ENCODE measurements around the gene RAPGEF1.

RAPGEF1 gene

DNA sequence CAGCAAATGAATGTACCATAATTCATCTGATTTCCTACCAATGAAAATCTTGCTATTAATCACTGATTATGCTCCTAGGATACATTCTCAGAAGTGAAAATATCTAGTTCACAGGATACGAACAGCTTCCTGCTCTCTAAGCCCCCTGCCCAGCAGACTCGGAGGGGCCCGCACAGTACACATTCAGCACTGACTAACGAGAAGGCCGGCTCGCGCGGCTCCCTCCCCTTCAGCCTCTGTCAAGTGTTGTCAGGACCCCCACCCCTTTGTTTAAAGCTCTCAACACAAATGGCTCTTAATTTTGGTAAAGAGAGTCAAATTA is 112.6 kb downstream of the RAPGEF1 start:
- no peak for DNase-seq (ENCODE audit: low read depth)
- TF ChIP-seq MYC (IDR thresholded peaks at IDR 0.05; ENCODE audit: low read depth, low read length), result no peak
- no peak for TF ChIP-seq MAX (IDR thresholded peaks at IDR 0.05; ENCODE audit: low read depth, low read length)
- TF ChIP-seq, protein P1, sequence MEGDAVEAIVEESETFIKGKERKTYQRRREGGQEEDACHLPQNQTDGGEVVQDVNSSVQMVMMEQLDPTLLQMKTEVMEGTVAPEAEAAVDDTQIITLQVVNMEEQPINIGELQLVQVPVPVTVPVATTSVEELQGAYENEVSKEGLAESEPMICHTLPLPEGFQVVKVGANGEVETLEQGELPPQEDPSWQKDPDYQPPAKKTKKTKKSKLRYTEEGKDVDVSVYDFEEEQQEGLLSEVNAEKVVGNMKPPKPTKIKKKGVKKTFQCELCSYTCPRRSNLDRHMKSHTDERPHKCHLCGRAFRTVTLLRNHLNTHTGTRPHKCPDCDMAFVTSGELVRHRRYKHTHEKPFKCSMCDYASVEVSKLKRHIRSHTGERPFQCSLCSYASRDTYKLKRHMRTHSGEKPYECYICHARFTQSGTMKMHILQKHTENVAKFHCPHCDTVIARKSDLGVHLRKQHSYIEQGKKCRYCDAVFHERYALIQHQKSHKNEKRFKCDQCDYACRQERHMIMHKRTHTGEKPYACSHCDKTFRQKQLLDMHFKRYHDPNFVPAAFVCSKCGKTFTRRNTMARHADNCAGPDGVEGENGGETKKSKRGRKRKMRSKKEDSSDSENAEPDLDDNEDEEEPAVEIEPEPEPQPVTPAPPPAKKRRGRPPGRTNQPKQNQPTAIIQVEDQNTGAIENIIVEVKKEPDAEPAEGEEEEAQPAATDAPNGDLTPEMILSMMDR (IDR thresholded peaks at IDR 0.05; ENCODE audit: low read depth, low read length), result no peak
- no peak for TF ChIP-seq POLR2A (IDR thresholded peaks at IDR 0.05; ENCODE audit: extremely low read depth, insufficient read length)
- no peak overlapping the region for H3K4me3 ChIP-seq (ENCODE audit: low read depth, low read length)

DNA sequence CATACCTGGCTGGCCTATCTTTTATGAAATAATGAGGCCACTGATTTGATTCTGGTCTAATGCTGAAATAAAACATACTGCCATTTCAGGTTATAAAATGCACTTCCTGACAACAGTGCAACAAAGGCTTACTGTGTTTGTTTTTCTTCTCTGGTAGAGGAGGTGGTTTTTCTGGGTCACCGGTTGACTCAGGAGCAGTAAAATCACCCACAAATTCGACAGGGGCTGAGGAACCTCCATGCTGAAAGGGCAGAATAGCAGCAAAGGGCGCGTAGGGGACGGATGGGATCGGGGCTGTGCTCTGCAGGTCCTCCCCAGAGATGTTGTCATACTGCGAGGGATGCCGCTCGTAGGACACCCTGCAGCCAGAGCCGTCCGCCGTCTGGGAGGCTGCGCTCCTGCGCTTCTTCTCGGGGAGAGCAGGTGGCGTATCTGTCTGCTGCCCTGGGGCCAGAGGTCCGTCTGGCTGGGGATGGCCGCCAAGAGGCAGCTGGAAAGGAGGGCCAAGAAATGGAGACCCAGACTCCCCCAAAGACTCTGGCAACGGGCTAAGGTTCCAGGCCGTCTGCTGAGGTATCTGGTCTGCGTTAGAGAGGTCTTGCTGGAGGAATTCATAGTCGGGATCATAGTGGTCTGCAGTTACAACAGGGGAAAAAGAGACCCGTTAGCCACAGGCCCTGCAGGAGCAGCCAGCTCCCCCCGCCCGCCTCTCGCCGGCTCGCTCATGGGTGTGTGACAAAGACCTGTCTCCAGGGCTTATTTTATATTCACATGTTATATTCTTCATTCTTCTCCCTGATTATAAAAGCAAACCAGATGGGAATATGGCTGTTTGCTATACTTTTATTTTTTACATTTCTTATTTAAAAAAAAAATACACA is 113.8 kb downstream of the RAPGEF1 start:
- H3K4me3 ChIP-seq (ENCODE audit: low read depth, low read length), result no peak overlapping the region
- no peak for TF ChIP-seq MYC (IDR thresholded peaks at IDR 0.05; ENCODE audit: low read depth, low read length)
- no peak for TF ChIP-seq MAX (IDR thresholded peaks at IDR 0.05; ENCODE audit: low read depth, low read length)
- TF ChIP-seq POLR2A (IDR thresholded peaks at IDR 0.05; ENCODE audit: extremely low read depth, insufficient read length), result no peak
- TF ChIP-seq, protein P1 (IDR thresholded peaks at IDR 0.05; ENCODE audit: low read depth, low read length), result no peak
- DNase-seq (ENCODE audit: low read depth), result no peak

GRCh38 chr9:131625508-131625787 is 114.4 kb downstream of the RAPGEF1 start:
- H3K4me3 ChIP-seq (ENCODE audit: low read depth, low read length), result no peak overlapping the region
- DNase-seq (ENCODE audit: low read depth), result no peak
- TF ChIP-seq, protein P1 (IDR thresholded peaks at IDR 0.05; ENCODE audit: low read depth, low read length), result no peak
- TF ChIP-seq POLR2A (IDR thresholded peaks at IDR 0.05; ENCODE audit: extremely low read depth, insufficient read length) (no peak), MAX (IDR thresholded peaks at IDR 0.05; ENCODE audit: low read depth, low read length) (no peak), MYC (IDR thresholded peaks at IDR 0.05; ENCODE audit: low read depth, low read length) (no peak)

DNA sequence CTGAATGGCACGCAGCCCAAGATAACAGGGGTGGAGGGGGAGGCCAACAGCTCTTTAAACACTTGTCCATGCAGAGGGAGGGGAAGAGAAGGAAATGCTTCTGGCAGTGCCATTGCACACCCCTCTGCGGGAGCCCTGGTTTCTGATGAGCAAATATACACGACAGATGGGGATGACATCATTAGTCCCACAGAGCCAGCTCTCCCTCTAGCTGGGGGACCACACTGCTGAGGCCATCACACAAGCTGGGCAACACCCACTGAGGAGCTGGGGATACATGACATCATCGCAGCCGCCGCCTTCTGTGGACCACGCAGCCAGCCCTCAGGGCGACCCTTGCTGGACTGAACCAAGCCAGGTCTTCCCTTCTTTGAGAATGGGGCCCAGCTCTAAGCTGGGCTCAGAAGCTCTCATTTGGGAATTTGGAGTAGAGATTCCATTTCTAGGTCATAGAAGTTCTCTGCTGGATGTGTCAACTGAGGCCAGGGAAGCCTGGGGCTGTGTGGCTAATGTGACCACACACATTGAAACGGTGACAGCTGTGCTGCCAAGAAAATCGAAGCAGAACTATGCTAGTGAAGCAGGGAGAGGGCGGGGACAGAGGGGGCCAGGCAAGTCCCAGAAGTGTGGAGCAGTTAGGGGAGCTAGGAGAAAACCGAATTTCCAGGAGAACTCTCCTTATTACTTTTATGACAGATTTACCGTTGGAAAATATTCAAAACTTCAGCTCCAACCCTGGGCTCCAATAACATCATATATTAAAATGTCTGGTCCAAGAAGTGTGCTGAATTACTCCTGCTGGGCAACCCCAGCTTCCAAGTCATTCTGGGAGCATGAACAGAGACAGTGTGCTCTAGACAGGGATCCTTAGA is 115.0 kb downstream of the RAPGEF1 start:
- peak; percentile 34 for DNase-seq (ENCODE audit: low read depth)
- no peak overlapping the region for H3K4me3 ChIP-seq (ENCODE audit: low read depth, low read length)

DNA sequence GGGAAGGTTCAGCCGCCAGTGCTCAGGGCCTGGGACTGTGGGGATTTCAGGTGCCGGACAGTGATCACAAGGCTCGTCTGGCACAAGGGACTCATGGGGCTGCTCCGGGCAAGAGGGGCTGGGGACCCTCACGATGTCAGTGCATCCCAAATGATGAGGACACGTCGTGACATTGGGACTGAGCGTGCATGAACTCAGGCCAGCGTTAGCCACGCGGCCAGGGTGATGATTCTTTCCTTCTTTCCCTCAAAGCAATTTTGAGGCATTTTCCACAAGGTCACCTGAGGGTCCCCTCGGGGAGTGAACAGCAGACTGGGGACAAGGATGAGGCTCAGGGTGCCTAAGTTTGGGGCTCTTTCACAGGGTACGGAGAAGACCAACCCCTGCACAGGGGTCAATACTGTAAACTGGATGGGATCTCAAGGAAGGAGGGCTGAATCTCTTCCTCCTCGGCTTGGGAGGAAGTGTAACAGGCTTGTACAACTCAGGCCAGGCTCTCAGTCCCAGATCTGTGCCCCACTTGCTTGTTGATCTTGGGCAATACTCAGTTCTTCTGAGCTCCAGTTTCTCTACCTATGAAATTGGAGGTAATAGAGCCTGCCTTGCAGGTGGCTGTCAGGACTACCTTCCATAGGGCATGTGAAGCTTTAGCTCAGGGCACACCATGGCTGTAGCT is 116.1 kb downstream of the RAPGEF1 start:
- TF ChIP-seq MYC (IDR thresholded peaks at IDR 0.05; ENCODE audit: low read depth, low read length) (no peak), POLR2A (IDR thresholded peaks at IDR 0.05; ENCODE audit: extremely low read depth, insufficient read length) (no peak), MAX (IDR thresholded peaks at IDR 0.05; ENCODE audit: low read depth, low read length) (no peak)
- TF ChIP-seq, protein P1 (IDR thresholded peaks at IDR 0.05; ENCODE audit: low read depth, low read length), result no peak
- no peak overlapping the region for H3K4me3 ChIP-seq (ENCODE audit: low read depth, low read length)
- DNase-seq (ENCODE audit: low read depth), result peak; percentile 39

More for the DNA sequence above, 115.0 kb downstream of the RAPGEF1 start:
- no peak for TF ChIP-seq MAX (IDR thresholded peaks at IDR 0.05; ENCODE audit: low read depth, low read length)
- no peak for TF ChIP-seq POLR2A (IDR thresholded peaks at IDR 0.05; ENCODE audit: extremely low read depth, insufficient read length)
- TF ChIP-seq, protein P1 (IDR thresholded peaks at IDR 0.05; ENCODE audit: low read depth, low read length), result no peak
- TF ChIP-seq MYC (IDR thresholded peaks at IDR 0.05; ENCODE audit: low read depth, low read length), result no peak
